ENCODE data around the gene NUP98. TPM values are rescaled to one million over a fixed set of nuclear protein-coding genes. Genes with fewer than 3 reads are reported as not detected.

Gene NUP98
- total RNA-seq, 1 experiment from 2014 or later: 128 TPM

DNA sequence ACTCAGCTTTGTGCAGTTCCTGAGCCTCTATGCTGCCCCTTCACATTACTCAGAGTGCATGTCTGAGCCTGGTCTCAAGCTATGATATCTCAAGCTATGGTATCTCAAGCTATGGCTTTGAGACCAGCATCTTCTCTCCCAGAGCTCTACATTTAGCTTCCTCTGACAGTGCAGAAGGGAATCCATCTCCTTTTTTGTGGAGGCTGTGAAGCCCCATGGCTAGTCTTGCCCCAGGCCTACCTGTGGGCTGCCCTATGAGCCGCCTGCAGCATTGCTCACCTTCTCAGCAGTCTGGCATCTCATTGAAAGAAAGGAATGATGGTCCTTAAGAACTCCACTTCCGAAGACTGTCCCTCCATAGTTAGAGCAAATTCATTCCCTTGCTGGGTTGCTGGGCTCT, 23.6 kb upstream of the NUP98 start:
- DNase-seq: no peak
- H3K4me2 ChIP-seq (ENCODE audit: low read length): no peak overlapping the region
- H3K4me1 ChIP-seq (ENCODE audit: insufficient read depth, low read length): no peaks in the 10 kb centered on the region
- no peak for ATAC-seq
- H3K4me3 ChIP-seq (ENCODE audit: low read length): no peak overlapping the region
- POLR2A ChIA-PET (ENCODE audit: unreplicated experiment): no interaction called here
- H3F3A ChIP-seq (ENCODE audit: low read length, unreplicated experiment): no peaks in the 10 kb centered on the region
- H3K27ac ChIP-seq (ENCODE audit: low read length): no peak overlapping the region
- H4K20me1 ChIP-seq (ENCODE audit: low read length): no peaks in the 10 kb centered on the region
- no peak overlapping the region for H3K9ac ChIP-seq (ENCODE audit: low read length)
- H3K36me3 ChIP-seq (ENCODE audit: low read depth, low read length): no peaks in the 10 kb centered on the region; the same call in 1 of the 2 replicates
- TF ChIP-seq, protein P1, sequence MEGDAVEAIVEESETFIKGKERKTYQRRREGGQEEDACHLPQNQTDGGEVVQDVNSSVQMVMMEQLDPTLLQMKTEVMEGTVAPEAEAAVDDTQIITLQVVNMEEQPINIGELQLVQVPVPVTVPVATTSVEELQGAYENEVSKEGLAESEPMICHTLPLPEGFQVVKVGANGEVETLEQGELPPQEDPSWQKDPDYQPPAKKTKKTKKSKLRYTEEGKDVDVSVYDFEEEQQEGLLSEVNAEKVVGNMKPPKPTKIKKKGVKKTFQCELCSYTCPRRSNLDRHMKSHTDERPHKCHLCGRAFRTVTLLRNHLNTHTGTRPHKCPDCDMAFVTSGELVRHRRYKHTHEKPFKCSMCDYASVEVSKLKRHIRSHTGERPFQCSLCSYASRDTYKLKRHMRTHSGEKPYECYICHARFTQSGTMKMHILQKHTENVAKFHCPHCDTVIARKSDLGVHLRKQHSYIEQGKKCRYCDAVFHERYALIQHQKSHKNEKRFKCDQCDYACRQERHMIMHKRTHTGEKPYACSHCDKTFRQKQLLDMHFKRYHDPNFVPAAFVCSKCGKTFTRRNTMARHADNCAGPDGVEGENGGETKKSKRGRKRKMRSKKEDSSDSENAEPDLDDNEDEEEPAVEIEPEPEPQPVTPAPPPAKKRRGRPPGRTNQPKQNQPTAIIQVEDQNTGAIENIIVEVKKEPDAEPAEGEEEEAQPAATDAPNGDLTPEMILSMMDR (conservative IDR thresholded peaks at IDR 0.05; ENCODE audit: low read depth, low read length): no peak
- TF ChIP-seq EZH2 (IDR thresholded peaks at IDR 0.05; ENCODE audit: low read length, unreplicated experiment): no peak
- no peak for TF ChIP-seq EZH2phosphoT487 (IDR thresholded peaks at IDR 0.05; ENCODE audit: borderline replicate concordance, low read length)
- no peak overlapping the region for H2AFZ ChIP-seq (ENCODE audit: low read length)
- intact Hi-C loops (cut with micrococcal nuclease): no loop called here
- H3K27me3 ChIP-seq (ENCODE audit: low read length): no peaks in the 10 kb centered on the region
- no peaks in the 10 kb centered on the region for H3K9me2 ChIP-seq (replicated peaks; ENCODE audit: low read length)
- H3K79me2 ChIP-seq (ENCODE audit: low read length): no peaks in the 10 kb centered on the region
- no peaks in the 10 kb centered on the region for H3K9me3 ChIP-seq (ENCODE audit: low read length)
- no TSS peak for BruUV-seq (replicated peaks)
- CTCF ChIA-PET: no interaction called here

DNA sequence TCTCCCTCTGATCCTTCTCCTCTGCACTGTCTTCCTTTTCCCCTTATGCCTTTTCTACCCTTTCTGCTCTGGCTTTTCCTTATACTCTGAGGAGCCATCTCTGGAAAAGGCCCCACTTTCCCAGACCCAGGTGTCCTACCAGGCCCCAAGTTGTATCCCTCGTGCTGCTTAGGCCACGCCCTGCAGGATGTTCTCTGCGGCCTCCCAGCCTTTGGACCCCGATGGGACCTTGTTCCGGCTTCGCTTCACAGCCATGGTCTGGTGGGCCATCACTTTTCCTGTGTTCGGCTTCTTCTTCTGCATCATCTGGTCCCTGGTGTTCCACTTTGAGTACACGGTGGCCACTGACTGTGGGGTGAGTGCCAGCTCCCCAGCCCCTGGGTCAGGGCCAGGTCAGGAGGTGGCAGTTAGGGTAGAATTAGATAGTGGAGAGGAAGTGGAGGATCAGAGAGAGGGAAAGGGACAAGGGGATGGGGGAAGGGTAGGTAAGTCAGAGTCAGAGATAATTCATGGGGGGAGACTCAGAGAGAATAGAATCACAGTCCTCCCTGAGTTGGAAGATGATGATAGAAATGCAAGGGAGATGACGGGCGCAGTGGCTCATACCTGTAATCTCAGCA, 19.9 kb upstream of the NUP98 start:
- H3F3A ChIP-seq (ENCODE audit: low read length, unreplicated experiment): no peaks in the 10 kb centered on the region
- no peak overlapping the region for H3K9ac ChIP-seq (ENCODE audit: low read length)
- BruUV-seq (replicated peaks): no TSS peak
- no peak overlapping the region for H2AFZ ChIP-seq (ENCODE audit: low read length)
- no peak overlapping the region for H3K4me3 ChIP-seq (ENCODE audit: low read length)
- H3K9me2 ChIP-seq (replicated peaks; ENCODE audit: low read length): no peaks in the 10 kb centered on the region
- no peaks in the 10 kb centered on the region for H3K9me3 ChIP-seq (ENCODE audit: low read length)
- ChIA-PET CTCF (interaction anchor here (0.6 kb wide), 2 partner anchors 179 to 409 kb away, joined by 6 to 16 read pairs; no protein-coding TSS in a partner anchor), POLR2A (ENCODE audit: unreplicated experiment) (no interaction called here)
- ATAC-seq: no peak
- no peak for DNase-seq
- intact Hi-C loops (cut with micrococcal nuclease): no loop called here
- H3K36me3 ChIP-seq (ENCODE audit: low read depth, low read length): no peaks in the 10 kb centered on the region
- no peaks in the 10 kb centered on the region for H3K79me2 ChIP-seq (ENCODE audit: low read length)
- H3K27me3 ChIP-seq (ENCODE audit: low read length): no peaks in the 10 kb centered on the region
- TF ChIP-seq EZH2 (IDR thresholded peaks at IDR 0.05; ENCODE audit: low read length, unreplicated experiment) (no peak), EZH2phosphoT487 (IDR thresholded peaks at IDR 0.05; ENCODE audit: borderline replicate concordance, low read length) (no peak)
- TF ChIP-seq, protein P1 (conservative IDR thresholded peaks at IDR 0.05; ENCODE audit: low read depth, low read length): no peak
- no peak overlapping the region for H3K27ac ChIP-seq (ENCODE audit: low read length)
- H3K4me2 ChIP-seq (ENCODE audit: low read length): no peak overlapping the region
- no peaks in the 10 kb centered on the region for H3K4me1 ChIP-seq (ENCODE audit: insufficient read depth, low read length)
- no peaks in the 10 kb centered on the region for H4K20me1 ChIP-seq (ENCODE audit: low read length)

DNA sequence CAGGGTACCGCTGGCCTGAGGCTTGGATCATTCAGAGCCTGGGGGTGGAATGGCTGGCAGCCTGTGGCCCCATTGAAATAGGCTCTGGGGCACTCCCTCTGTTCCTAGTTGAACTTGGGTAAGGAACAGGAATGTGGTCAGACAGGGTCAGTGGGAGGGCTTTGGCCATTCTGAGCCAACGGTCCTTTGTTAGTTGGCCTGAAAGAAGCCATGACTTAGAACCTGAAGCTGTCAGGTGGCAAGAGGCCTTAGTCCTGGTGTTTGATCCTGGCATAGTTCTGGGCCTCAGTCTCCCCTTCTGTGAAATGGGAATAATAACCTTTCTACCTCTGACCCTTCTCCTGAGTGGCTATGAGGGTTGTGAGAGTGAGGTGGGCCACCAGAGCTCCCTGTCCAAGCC, 19.3 kb upstream of the NUP98 start:
- CTCF ChIA-PET: no interaction called here
- POLR2A ChIA-PET (ENCODE audit: unreplicated experiment): no interaction called here
- DNase-seq (peak; percentile 33), ATAC-seq (no peak; the same call in 1 of the 2 replicates)
- intact Hi-C loops (cut with micrococcal nuclease): no loop called here
- no peaks in the 10 kb centered on the region for H4K20me1 ChIP-seq (ENCODE audit: low read length)
- BruUV-seq (replicated peaks): no TSS peak
- no peak overlapping the region for H3K4me3 ChIP-seq (ENCODE audit: low read length)
- no peaks in the 10 kb centered on the region for H3K36me3 ChIP-seq (ENCODE audit: low read depth, low read length)
- no peak overlapping the region for H3K4me2 ChIP-seq (ENCODE audit: low read length)
- H3K9ac ChIP-seq (ENCODE audit: low read length): no peak overlapping the region
- TF ChIP-seq, protein P1 (conservative IDR thresholded peaks at IDR 0.05; ENCODE audit: low read depth, low read length): no peak
- TF ChIP-seq EZH2 (IDR thresholded peaks at IDR 0.05; ENCODE audit: low read length, unreplicated experiment) (no peak), EZH2phosphoT487 (IDR thresholded peaks at IDR 0.05; ENCODE audit: borderline replicate concordance, low read length) (no peak)
- no peak overlapping the region for H2AFZ ChIP-seq (ENCODE audit: low read length)
- H3K79me2 ChIP-seq (ENCODE audit: low read length): no peaks in the 10 kb centered on the region
- H3K4me1 ChIP-seq (ENCODE audit: insufficient read depth, low read length): no peaks in the 10 kb centered on the region
- no peak overlapping the region for H3K27ac ChIP-seq (ENCODE audit: low read length)
- H3F3A ChIP-seq (ENCODE audit: low read length, unreplicated experiment): no peaks in the 10 kb centered on the region
- no peaks in the 10 kb centered on the region for H3K9me2 ChIP-seq (replicated peaks; ENCODE audit: low read length)
- H3K27me3 ChIP-seq (ENCODE audit: low read length): no peaks in the 10 kb centered on the region
- H3K9me3 ChIP-seq (ENCODE audit: low read length): no peaks in the 10 kb centered on the region
